ENCODE results near the gene FAM120C.
A peak's percentile ranks its signal among the peaks of the same experiment; 100 is the strongest.

Gene FAM120C

GRCh38 chrX:54042609-54043021 lies 140.4 kb downstream of the FAM120C start:
- no peak overlapping the region for H3K27ac ChIP-seq
- TF ChIP-seq CTCF (conservative IDR thresholded peaks at IDR 0.05; ENCODE audit: low read depth, low read length), result no peak
- H3K79me2 ChIP-seq (ENCODE audit: insufficient read depth, low read depth), result peaks cover 7% of the 10 kb centered on the region; the same call in 1 of the 2 replicates
- no peaks in the 10 kb centered on the region for H3K36me3 ChIP-seq (ENCODE audit: insufficient read depth)
- H2AFZ ChIP-seq (ENCODE audit: low read depth), result no peak overlapping the region
- H3K9ac ChIP-seq, result peak overlapping the region; percentile 89; the same call in 1 of the 2 replicates
- H3K4me3 ChIP-seq (IDR thresholded peaks at IDR 0.05; ENCODE audit: insufficient read depth, low read depth, low read length), result no peak overlapping the region
- peaks cover 11% of the 10 kb centered on the region for H3K4me1 ChIP-seq (ENCODE audit: low read depth, poor library complexity, severe bottlenecking)
- H3K27me3 ChIP-seq (ENCODE audit: insufficient read depth, low read depth), result no peaks in the 10 kb centered on the region
- no peaks in the 10 kb centered on the region for H4K20me1 ChIP-seq (ENCODE audit: insufficient read depth)
- H3K4me2 ChIP-seq, result peak overlapping the region; percentile 89

- H3K27me3 ChIP-seq (ENCODE audit: insufficient read depth, low read depth), result no peaks in the 10 kb centered on the region
- H3K4me1 ChIP-seq (ENCODE audit: low read depth, poor library complexity, severe bottlenecking), result no peaks in the 10 kb centered on the region
- H3K4me3 ChIP-seq (IDR thresholded peaks at IDR 0.05; ENCODE audit: insufficient read depth, low read depth, low read length), result no peak overlapping the region
- no peak overlapping the region for H3K27ac ChIP-seq
- no peak overlapping the region for H3K9ac ChIP-seq
- H4K20me1 ChIP-seq (ENCODE audit: insufficient read depth), result no peaks in the 10 kb centered on the region
- H2AFZ ChIP-seq (ENCODE audit: low read depth), result no peak overlapping the region
- H3K79me2 ChIP-seq (ENCODE audit: insufficient read depth, low read depth), result no peaks in the 10 kb centered on the region
- H3K4me2 ChIP-seq, result no peak overlapping the region
- H3K36me3 ChIP-seq (ENCODE audit: insufficient read depth), result no peaks in the 10 kb centered on the region
- no peak for TF ChIP-seq CTCF (conservative IDR thresholded peaks at IDR 0.05; ENCODE audit: low read depth, low read length)
Observed at GRCh38 chrX:54030329-54030728, 152.7 kb downstream of the FAM120C start.

- Histone ChIP-seq H2AFZ (ENCODE audit: low read depth) (no peak overlapping the region), H3K4me3 (IDR thresholded peaks at IDR 0.05; ENCODE audit: insufficient read depth, low read depth, low read length) (no peak overlapping the region), H3K27ac (no peak overlapping the region), H4K20me1 (ENCODE audit: insufficient read depth) (no peaks in the 10 kb centered on the region), H3K79me2 (ENCODE audit: insufficient read depth, low read depth) (no peaks in the 10 kb centered on the region), H3K4me1 (ENCODE audit: low read depth, poor library complexity, severe bottlenecking) (no peaks in the 10 kb centered on the region), H3K4me2 (no peak overlapping the region), H3K36me3 (ENCODE audit: insufficient read depth) (no peaks in the 10 kb centered on the region), H3K27me3 (ENCODE audit: insufficient read depth, low read depth) (no peaks in the 10 kb centered on the region), H3K9ac (no peak overlapping the region)
- TF ChIP-seq CTCF (conservative IDR thresholded peaks at IDR 0.05; ENCODE audit: low read depth, low read length), result no peak
Observed at GRCh38 chrX:54029529-54030143, 153.4 kb downstream of the FAM120C start.

- Histone ChIP-seq H3K27me3 (ENCODE audit: insufficient read depth, low read depth) (no peaks in the 10 kb centered on the region), H3K4me2 (no peak overlapping the region), H3K4me1 (ENCODE audit: low read depth, poor library complexity, severe bottlenecking) (no peaks in the 10 kb centered on the region), H2AFZ (ENCODE audit: low read depth) (no peak overlapping the region), H4K20me1 (ENCODE audit: insufficient read depth) (no peaks in the 10 kb centered on the region), H3K79me2 (ENCODE audit: insufficient read depth, low read depth) (no peaks in the 10 kb centered on the region), H3K27ac (no peak overlapping the region), H3K36me3 (ENCODE audit: insufficient read depth) (no peaks in the 10 kb centered on the region), H3K9ac (no peak overlapping the region), H3K4me3 (IDR thresholded peaks at IDR 0.05; ENCODE audit: insufficient read depth, low read depth, low read length) (no peak overlapping the region)
- TF ChIP-seq CTCF (conservative IDR thresholded peaks at IDR 0.05; ENCODE audit: low read depth, low read length), result no peak
Observed at GRCh38 chrX:54024350-54024749, 158.7 kb downstream of the FAM120C start.

Data from KMS-11 (cell line).